Measurements from ENCODE around the gene COL7A1. TPM values are rescaled to one million over a fixed set of nuclear protein-coding genes. Genes with fewer than 3 reads are reported as not detected.

COL7A1 gene
- polyA plus RNA-seq, 1 of the 3 experiments (the other 2 are of a cell fraction), result 10.8 TPM

- Histone ChIP-seq H3K4me1 (ENCODE audit: control insufficient read depth in 1 of 2, insufficient read depth in 2 of 2, low read depth in 1 of 2, low read length in 1 of 2) (peaks cover 53 to 84% of the 10 kb centered on the region in 2 experiments; a peak in 3 of 4 replicates), H3K36me3 (replicated peaks in 1 of 2; ENCODE audit: control insufficient read depth in 1 of 2, insufficient read depth in 2 of 2, low read length in 1 of 2) (no peaks in the 10 kb centered on the region), H3K9ac (peak overlapping the region; percentile 57; the same call in 1 of the 2 replicates), H4K20me1 (ENCODE audit: insufficient read depth) (no peaks in the 10 kb centered on the region), H3K27ac (ENCODE audit: low read depth in 2 of 2, low read length in 1 of 2) (peak overlapping the region; percentile 83 to 93; a peak in 3 of 4 replicates), H3K9me2 (no peaks in the 10 kb centered on the region), H3F3A (replicated peaks; ENCODE audit: insufficient read depth) (peaks cover 30% of the 10 kb centered on the region), H3K4me2 (peak overlapping the region; percentile 65; the same call in 1 of the 2 replicates), H3K9me3 (no peaks in the 10 kb centered on the region), H2AFZ (ENCODE audit: low read depth) (no peak overlapping the region), H3K27me3 (ENCODE audit: insufficient read depth) (no peaks in the 10 kb centered on the region), H3K79me2 (ENCODE audit: insufficient read depth) (no peaks in the 10 kb centered on the region), H3K4me3 (ENCODE audit: low read depth in 2 of 2, low read length in 1 of 2) (no peak overlapping the region)
- 99% methylated on average over 17 of the region's 20 CpGs for WGBS (ENCODE audit: low lambda C conversion rate)
- CTCF ChIA-PET, result interaction anchor here (0.9 to 1.7 kb wide), 5 partner anchors 13 to 126 kb away, joined by 3 to 5 read pairs (median 4); no protein-coding TSS in a partner anchor
- DNase-seq, result peak; percentile 60
- POLR2A ChIA-PET, result interaction anchor here (0.5 kb wide), 1 partner anchor 10 kb away, joined by 3 read pairs; no protein-coding TSS in a partner anchor
- TF ChIP-seq ELF1 (IDR thresholded peaks at IDR 0.05), result no peak
- TF ChIP-seq RCOR1 (IDR thresholded peaks at IDR 0.05; ENCODE audit: low read length), result peak; percentile 56; the same call in 1 of the 2 replicates
- 0 out of 2 replicates have a peak, but pooled peaks have one; percentile 5 for TF ChIP-seq RAD21 (IDR thresholded peaks at IDR 0.05; ENCODE audit: low read length)
Measured at GRCh38 chr3:48562367-48563095, 32.6 kb downstream of the COL7A1 start.

- H3K9ac ChIP-seq, result no peak overlapping the region
- peak; percentile 83 for DNase-seq
- H3K36me3 ChIP-seq (replicated peaks in 1 of 2; ENCODE audit: control insufficient read depth in 1 of 2, insufficient read depth in 2 of 2, low read length in 1 of 2), result no peaks in the 10 kb centered on the region
- H3K9me3 ChIP-seq, result no peaks in the 10 kb centered on the region
- no peaks in the 10 kb centered on the region for H3K27me3 ChIP-seq (ENCODE audit: insufficient read depth)
- peak overlapping the region; percentile 76; the same call in 1 of the 2 replicates for H2AFZ ChIP-seq (ENCODE audit: low read depth)
- H3K27ac ChIP-seq (ENCODE audit: low read depth in 2 of 2, low read length in 1 of 2), result peak overlapping the region; percentile 59 to 83
- ChIA-PET POLR2A (no interaction called here), CTCF (interaction anchor here (0.8 to 1.7 kb wide), 4 partner anchors 12 to 125 kb away, joined by 3 to 5 read pairs (median 4); partner anchors contain the start of gene SLC26A6)
- H3K4me3 ChIP-seq (ENCODE audit: low read depth in 2 of 2, low read length in 1 of 2), result peak overlapping the region in 1 of 2 experiments; percentile 6; a peak in 1 of 4 replicates
- 67% methylated on average over 11 of the region's 21 CpGs for WGBS (ENCODE audit: low lambda C conversion rate)
- peak; percentile 52; the same call in 1 of the 2 replicates for TF ChIP-seq MAX (IDR thresholded peaks at IDR 0.05; ENCODE audit: low read depth)
- no peak; the same call in 1 of the 2 replicates for TF ChIP-seq JUND (IDR thresholded peaks at IDR 0.05)
- TF ChIP-seq CTCF (IDR thresholded peaks at IDR 0.05), result peak; percentile 29; the same call in 1 of the 2 replicates
- peaks cover 57 to 84% of the 10 kb centered on the region in 2 experiments; a peak in 3 of 4 replicates for H3K4me1 ChIP-seq (ENCODE audit: control insufficient read depth in 1 of 2, insufficient read depth in 2 of 2, low read depth in 1 of 2, low read length in 1 of 2)
- peak overlapping the region; percentile 66 for H3K4me2 ChIP-seq
- 0 out of 2 replicates have a peak, but pooled peaks cover under 1% of the 10 kb centered on the region for H3K79me2 ChIP-seq (ENCODE audit: insufficient read depth)
- no peaks in the 10 kb centered on the region for H4K20me1 ChIP-seq (ENCODE audit: insufficient read depth)
- H3F3A ChIP-seq (replicated peaks; ENCODE audit: insufficient read depth), result peaks cover 34% of the 10 kb centered on the region
- H3K9me2 ChIP-seq, result no peaks in the 10 kb centered on the region
Measured at GRCh38 chr3:48561045-48561736, 33.9 kb downstream of the COL7A1 start.

Measured in SK-N-SH (cell line).